Spleen (tissue), 11 donors: ENCODE measurements around the gene SLCO1A2. TPM values are rescaled to one million over a fixed set of nuclear protein-coding genes. Genes with fewer than 3 reads are reported as not detected.

ENCODE experiments used
- DNase-seq: peaks from one replicate; pipeline ENCODE4 v3.0.0-alpha.2; 2020
- H3K27ac ChIP-seq, 8 donors: fragments of 200-600 bp; sonication (generic) in 7 of 8; 1 replicate in 4 of 8; 2 replicates in 4 of 8; pipeline versions ENCODE4 v1.5.0 to v1.8.0; 2016 to 2021; ENCODE audit warnings: inconsistent platforms in 4 of 8, mild to moderate bottlenecking in 4 of 8, moderate library complexity in 1 of 8
- H3K27me3 ChIP-seq, 7 donors: fragments of 200-600 bp; sonication (generic) in 6 of 7; replicated peaks in 1 of 7; 1 replicate in 4 of 7; 2 replicates in 3 of 7; pipeline versions ENCODE4 v1.5.0 to v1.8.0; 2016 to 2021; ENCODE audit warnings: inconsistent platforms in 3 of 7, mild to moderate bottlenecking in 1 of 7
- H3K36me3 ChIP-seq, 6 donors: fragments of 200-600 bp; sonication (generic) in 5 of 6; 1 replicate in 4 of 6; 2 replicates in 2 of 6; pipeline versions ENCODE4 v1.5.0 to v1.8.0; 2016 to 2021; ENCODE audit warnings: inconsistent platforms in 2 of 6
- H3K4me1 ChIP-seq, 6 donors: fragments of 200-600 bp; sonication (generic) in 5 of 6; 1 replicate in 3 of 6; 2 replicates in 3 of 6; pipeline versions ENCODE4 v1.5.0 to v1.8.0; 2016 to 2021; ENCODE audit warnings: inconsistent platforms in 3 of 6
- H3K4me3 ChIP-seq, 8 donors: fragments of 200-600 bp; sonication (generic) in 7 of 8; 1 replicate in 4 of 8; 2 replicates in 4 of 8; pipeline versions ENCODE4 v1.5.0 to v1.8.0; 2016 to 2021; ENCODE audit warnings: inconsistent platforms in 4 of 8, mild to moderate bottlenecking in 4 of 8, moderate library complexity in 2 of 8
- H3K9me3 ChIP-seq, 8 donors: fragments of 200-600 bp; sonication (generic) in 7 of 8; 1 replicate in 4 of 8; 2 replicates in 4 of 8; pipeline versions ENCODE4 v1.5.0 to v1.8.0; 2016 to 2021; ENCODE audit warnings: inconsistent platforms in 4 of 8
- POLR2A ChIP-seq, 3 donors: fragments of 450-650 bp; IDR thresholded peaks; one replicate each; pipeline ENCODE4 v1.5.1; 2017; ENCODE audit warnings: antibody characterized with exemption in 3 of 3, mild to moderate bottlenecking in 1 of 3
- POLR2AphosphoS5 ChIP-seq, 3 donors: sonication (generic); formaldehyde crosslinking; IDR thresholded peaks; one replicate each; pipeline ENCODE4 v1.5.1; 2017; ENCODE audit warnings: antibody characterized with exemption in 3 of 3
- WGBS, 5 donors: extraction: QIAGEN DNeasy Blood & Tissue Kit in 3 of 5; methylation state at CpG; one replicate each; pipeline versions ENCODE4 v1.1.5 to v1.1.7; 2013 to 2018; 5-methylcytosine and 5-hydroxymethylcytosine counted together
- intact Hi-C: fragments of 100-400 bp; cut with DNase I; formaldehyde crosslinking; loops from one replicate; pipeline ENCODE4 v1.15.0; 2023; ENCODE audit warnings: low total_unique reads
- polyA plus RNA-seq, 3 donors: library from polyadenylated mRNA; stranded (reverse); fragments of 200-250 nt; gene quantifications; one replicate each; pipeline ENCODE4 v1.2.1, GENCODE V29; 2013
- total RNA-seq, 7 donors: library from RNA; depleted of rRNA in 3 of 7; stranded (reverse); fragments of >200 nt in 3 of 7; fragmentation: NEBNext Ultra II Directional in 4 of 7; extraction: Animal tissue kit (Norgen Biotek cat#: 25700) in 4 of 7; gene quantifications; one replicate each; pipeline versions ENCODE4 v1.1.0 to v1.2.1, GENCODE V29; 2016 to 2021
- TF ChIP-seq, protein P1 (sequence below), 11 experiments: fragments of 200-600 bp in 7 of 11; fragments of 450-650 bp in 4 of 11; sonication (generic) in 4 of 11; IDR thresholded peaks in 8 of 11; conservative IDR thresholded peaks in 3 of 11; 1 replicate in 7 of 11; 2 replicates in 4 of 11; pipeline versions ENCODE4 v1.4.0 to v1.8.0; 2016 to 2021; ENCODE audit warnings: antibody characterized with exemption in 11 of 11, inconsistent platforms in 4 of 11, mild to moderate bottlenecking in 1 of 11
- donor health status: healthy with polysubstance abuse.
- donor health status: DM: no; HTN: no; CAD: no; lungs with moderate emphysema.
- donor health status: DM: no; HTN: no; CAD: no.
- donor health status: Bipolar disorder and iron deficiency.
- donor health status: healthy.
- donor health status: DM: no; HTN: no; CAD: no.
- donor health status: DM: yes; HTN: yes; CAD: no.

The SLCO1A2 gene
- total and polyA plus RNA-seq, 10 donors, result 0.06 to 2.5 (median 0.27) TPM

DNA sequence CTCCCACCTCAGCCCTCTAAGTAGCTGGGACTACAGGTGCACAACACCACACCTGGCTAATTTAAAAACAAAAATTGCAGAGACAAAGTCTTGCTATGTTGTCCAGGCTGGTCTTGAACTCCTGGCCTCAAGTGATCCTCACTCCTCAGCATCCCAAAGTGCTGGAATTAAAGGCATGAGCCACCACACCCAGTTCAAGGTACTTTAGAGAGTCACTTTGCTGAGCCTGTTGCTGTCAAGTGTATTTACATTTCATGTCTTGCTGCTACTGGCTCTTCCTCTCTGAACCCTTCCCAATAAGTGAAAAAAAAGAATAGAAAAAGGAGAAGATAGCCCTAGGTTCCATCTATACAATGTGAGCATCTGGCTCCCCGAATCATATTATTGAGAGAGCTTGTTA is 38.4 kb downstream of the SLCO1A2 start:
- Histone ChIP-seq H3K27ac (no peak overlapping the region), H3K4me3 (no peak overlapping the region), H3K36me3 (no peaks in the 10 kb centered on the region), H3K27me3 (no peaks in the 10 kb centered on the region), H3K9me3 (no peaks in the 10 kb centered on the region), H3K4me1 (no peaks in the 10 kb centered on the region)
- TF ChIP-seq, protein P1, sequence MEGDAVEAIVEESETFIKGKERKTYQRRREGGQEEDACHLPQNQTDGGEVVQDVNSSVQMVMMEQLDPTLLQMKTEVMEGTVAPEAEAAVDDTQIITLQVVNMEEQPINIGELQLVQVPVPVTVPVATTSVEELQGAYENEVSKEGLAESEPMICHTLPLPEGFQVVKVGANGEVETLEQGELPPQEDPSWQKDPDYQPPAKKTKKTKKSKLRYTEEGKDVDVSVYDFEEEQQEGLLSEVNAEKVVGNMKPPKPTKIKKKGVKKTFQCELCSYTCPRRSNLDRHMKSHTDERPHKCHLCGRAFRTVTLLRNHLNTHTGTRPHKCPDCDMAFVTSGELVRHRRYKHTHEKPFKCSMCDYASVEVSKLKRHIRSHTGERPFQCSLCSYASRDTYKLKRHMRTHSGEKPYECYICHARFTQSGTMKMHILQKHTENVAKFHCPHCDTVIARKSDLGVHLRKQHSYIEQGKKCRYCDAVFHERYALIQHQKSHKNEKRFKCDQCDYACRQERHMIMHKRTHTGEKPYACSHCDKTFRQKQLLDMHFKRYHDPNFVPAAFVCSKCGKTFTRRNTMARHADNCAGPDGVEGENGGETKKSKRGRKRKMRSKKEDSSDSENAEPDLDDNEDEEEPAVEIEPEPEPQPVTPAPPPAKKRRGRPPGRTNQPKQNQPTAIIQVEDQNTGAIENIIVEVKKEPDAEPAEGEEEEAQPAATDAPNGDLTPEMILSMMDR (IDR thresholded peaks at IDR 0.05 in 8 of 11, conservative IDR thresholded peaks at IDR 0.05 in 3 of 11), result no peak
- no peak for TF ChIP-seq POLR2A (IDR thresholded peaks at IDR 0.05)
- TF ChIP-seq POLR2AphosphoS5 (IDR thresholded peaks at IDR 0.05), result no peak
- intact Hi-C loops, result no loop called here
- no peak for DNase-seq
- 83 to 97% (median 89%) methylated on average over 1 of the region's 1 CpG for WGBS, 5 donors

DNA sequence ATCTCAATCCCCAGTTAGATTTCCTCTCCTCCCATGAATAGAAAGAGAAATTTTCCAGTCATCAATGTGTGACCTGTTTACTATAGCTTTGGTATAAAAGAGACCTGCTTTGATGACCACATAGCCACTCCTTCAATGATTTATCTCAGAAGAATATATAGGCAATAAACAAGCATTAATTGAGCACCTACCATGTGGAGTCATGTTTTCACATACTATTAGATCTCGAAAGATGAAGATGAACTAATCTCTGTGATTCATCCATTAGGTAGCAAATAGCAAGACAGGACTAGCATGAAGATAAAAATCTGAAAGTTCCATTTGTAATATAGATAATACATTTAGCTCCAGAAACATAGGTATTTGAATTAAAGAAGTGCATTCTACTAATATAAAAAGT is 40.5 kb downstream of the SLCO1A2 start:
- Histone ChIP-seq H3K27ac (no peak overlapping the region), H3K36me3 (no peaks in the 10 kb centered on the region), H3K4me3 (no peak overlapping the region), H3K4me1 (no peaks in the 10 kb centered on the region), H3K9me3 (no peaks in the 10 kb centered on the region), H3K27me3 (no peaks in the 10 kb centered on the region)
- 75 to 88% (median 82%) methylated on average over 1 of the region's 1 CpG for WGBS, 5 donors
- intact Hi-C loops, result no loop called here
- no peak for TF ChIP-seq POLR2A (IDR thresholded peaks at IDR 0.05)
- TF ChIP-seq, protein P1 (IDR thresholded peaks at IDR 0.05 in 8 of 11, conservative IDR thresholded peaks at IDR 0.05 in 3 of 11), result no peak
- no peak for DNase-seq

DNA sequence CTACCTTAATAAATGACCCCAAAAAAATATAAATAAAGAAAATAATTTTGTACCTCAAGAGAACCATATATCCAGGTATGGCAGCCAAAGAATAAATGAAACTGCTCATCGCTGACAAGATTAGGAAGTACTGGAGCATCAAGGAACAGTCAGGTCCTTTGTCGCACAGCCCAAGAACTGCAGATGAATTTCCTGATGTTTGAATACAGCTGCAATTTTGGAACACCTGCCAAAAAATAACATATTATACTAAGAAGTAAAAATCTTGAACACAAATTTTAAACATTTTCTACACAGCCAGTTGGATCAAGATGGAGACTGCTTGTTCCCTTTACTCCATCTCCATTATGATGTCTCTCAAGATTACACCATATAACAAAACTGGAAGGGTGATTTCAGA is 42.6 kb downstream of the SLCO1A2 start:
- WGBS, 5 donors, result 92 to 97% (median 94%) methylated on average over 2 of the region's 2 CpGs
- H3K27me3 ChIP-seq, result no peaks in the 10 kb centered on the region
- DNase-seq, result no peak
- H3K36me3 ChIP-seq, result no peaks in the 10 kb centered on the region
- H3K4me1 ChIP-seq, result no peaks in the 10 kb centered on the region
- TF ChIP-seq POLR2A (IDR thresholded peaks at IDR 0.05), result no peak
- no peak for TF ChIP-seq POLR2AphosphoS5 (IDR thresholded peaks at IDR 0.05)
- TF ChIP-seq, protein P1 (IDR thresholded peaks at IDR 0.05 in 8 of 11, conservative IDR thresholded peaks at IDR 0.05 in 3 of 11), result no peak
- no peak overlapping the region for H3K27ac ChIP-seq
- H3K4me3 ChIP-seq, result no peak overlapping the region
- intact Hi-C loops, result no loop called here
- no peaks in the 10 kb centered on the region for H3K9me3 ChIP-seq

DNA sequence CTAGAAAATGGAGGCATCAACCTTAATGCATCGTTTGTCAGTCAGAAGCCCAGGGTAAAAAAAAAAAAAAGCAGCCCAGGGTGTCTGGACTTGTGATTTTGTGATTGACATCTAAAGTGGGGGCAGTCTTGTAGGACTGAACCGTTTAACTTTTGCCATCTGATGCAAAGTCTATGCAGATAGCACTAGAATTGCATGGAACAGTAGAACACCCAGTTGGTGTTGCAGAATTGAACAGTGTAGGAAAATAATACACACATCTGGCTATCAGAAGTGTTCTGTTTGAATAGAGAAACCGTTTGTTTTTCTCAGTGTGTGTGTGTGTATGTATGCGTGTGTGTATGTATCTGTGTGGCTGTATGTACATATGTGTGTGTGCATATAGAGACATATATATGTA is 45.0 kb downstream of the SLCO1A2 start:
- Histone ChIP-seq H3K9me3 (no peaks in the 10 kb centered on the region), H3K4me1 (no peaks in the 10 kb centered on the region), H3K36me3 (no peaks in the 10 kb centered on the region), H3K27ac (no peak overlapping the region), H3K4me3 (no peak overlapping the region), H3K27me3 (no peaks in the 10 kb centered on the region)
- intact Hi-C loops, result no loop called here
- WGBS, 5 donors, result 73 to 80% (median 77%) methylated on average over 4 of the region's 4 CpGs
- no peak for DNase-seq
- no peak for TF ChIP-seq POLR2AphosphoS5 (IDR thresholded peaks at IDR 0.05)
- no peak for TF ChIP-seq POLR2A (IDR thresholded peaks at IDR 0.05)
- TF ChIP-seq, protein P1 (IDR thresholded peaks at IDR 0.05 in 8 of 11, conservative IDR thresholded peaks at IDR 0.05 in 3 of 11), result no peak
